HEK293T (cell line): ENCODE measurements around the gene CPNE2.

Experiments used
- FOXM1 ChIP-seq: fragments of 450-650 bp; IDR thresholded peaks from 2 replicates; pipeline ENCODE4 v1.6.1; 2017; ENCODE audit warnings: mild to moderate bottlenecking, borderline replicate concordance
- HDGF ChIP-seq: fragments of 450-650 bp; IDR thresholded peaks from 2 replicates; pipeline ENCODE4 v1.6.1; 2017; ENCODE audit warnings: antibody characterized with exemption, borderline replicate concordance
- L3MBTL2 ChIP-seq: fragments of 450-650 bp; conservative IDR thresholded peaks from 2 replicates; pipeline ENCODE4 v1.6.1; 2016; ENCODE audit warnings: mild to moderate bottlenecking
- SP1 ChIP-seq: fragments of 450-650 bp; IDR thresholded peaks from 2 replicates; pipeline ENCODE4 v1.6.1; 2017
- TARDBP ChIP-seq: fragments of 450-650 bp; IDR thresholded peaks from 2 replicates; pipeline ENCODE4 v1.6.1; 2016
- ZNF384 ChIP-seq: fragments of 450-650 bp; IDR thresholded peaks from 2 replicates; pipeline ENCODE4 v1.6.1; 2016

- TF ChIP-seq HDGF, result no peak
- TF ChIP-seq TARDBP, result no peak
- TF ChIP-seq FOXM1, result no peak
- no peak for TF ChIP-seq L3MBTL2
- no peak for TF ChIP-seq SP1
- TF ChIP-seq ZNF384, result no peak
Measured at GRCh38 chr16:57127037-57127763, 34.8 kb downstream of the CPNE2 start.
